AG04450 (cell line): Measurements from ENCODE around the gene PCDHGA6. TPM values are rescaled to one million over a fixed set of nuclear protein-coding genes. Genes with fewer than 3 reads are reported as not detected.
A peak's percentile ranks its signal among the peaks of the same experiment; 100 is the strongest.
"Not testable (repeated sequence)": the region's sequence is repeated elsewhere in the genome, so short reads cannot be mapped to it uniquely, and the experiment has no call there.

Experiments used
- CTCF ChIA-PET: fragments of 300-600, 350-600 bp; formaldehyde crosslinking; extraction: SDS; loops from one replicate; lab custom pipeline; 2022; ENCODE audit warnings: antibody characterized with exemption, inconsistent platforms; lab: Charles Lee
- POLR2A ChIA-PET: fragments of 350-600 bp; formaldehyde crosslinking; extraction: SDS; loops from one replicate; lab custom pipeline; 2021; ENCODE audit warnings: antibody characterized with exemption, inconsistent platforms; lab: Yijun Ruan, JAX
- DNase-seq: peaks from one replicate; pipeline ENCODE4 v3.0.0-alpha.2; 2011; ENCODE audit warnings: low read depth, low spot score
- H3K27ac ChIP-seq: one replicate; pipeline ENCODE4 v1.5.1; 2012; ENCODE audit warnings: low read depth, low read length, control low read depth
- H3K27me3 ChIP-seq: one replicate; pipeline ENCODE4 v1.6.0; 2012; ENCODE audit warnings: low read length; ENCODE audit not compliant: control insufficient read depth, insufficient read depth
- H3K4me3 ChIP-seq: 2 replicates; pipeline ENCODE4 v1.5.1; 2011; ENCODE audit warnings: mild to moderate bottlenecking, low read depth, low read length, control low read depth
- H3K9me3 ChIP-seq: 2 replicates; pipeline ENCODE4 v1.5.1; 2012; ENCODE audit warnings: low read length; ENCODE audit not compliant: control insufficient read depth, insufficient read depth
- polyA plus RNA-seq: library from polyadenylated mRNA; depleted of rRNA; stranded (reverse); fragments of >200 nt; gene quantifications from 2 replicates; pipeline ENCODE4 v1.2.3, GENCODE V29; 2011
- TF ChIP-seq, protein P1 (sequence below): IDR thresholded peaks from 2 replicates; pipeline ENCODE4 v1.5.1; 2011; ENCODE audit warnings: low read depth, low read length, control low read depth, inconsistent platforms

PCDHGA6 gene
- polyA plus RNA-seq, 1 experiment, result 4.8 TPM

DNA sequence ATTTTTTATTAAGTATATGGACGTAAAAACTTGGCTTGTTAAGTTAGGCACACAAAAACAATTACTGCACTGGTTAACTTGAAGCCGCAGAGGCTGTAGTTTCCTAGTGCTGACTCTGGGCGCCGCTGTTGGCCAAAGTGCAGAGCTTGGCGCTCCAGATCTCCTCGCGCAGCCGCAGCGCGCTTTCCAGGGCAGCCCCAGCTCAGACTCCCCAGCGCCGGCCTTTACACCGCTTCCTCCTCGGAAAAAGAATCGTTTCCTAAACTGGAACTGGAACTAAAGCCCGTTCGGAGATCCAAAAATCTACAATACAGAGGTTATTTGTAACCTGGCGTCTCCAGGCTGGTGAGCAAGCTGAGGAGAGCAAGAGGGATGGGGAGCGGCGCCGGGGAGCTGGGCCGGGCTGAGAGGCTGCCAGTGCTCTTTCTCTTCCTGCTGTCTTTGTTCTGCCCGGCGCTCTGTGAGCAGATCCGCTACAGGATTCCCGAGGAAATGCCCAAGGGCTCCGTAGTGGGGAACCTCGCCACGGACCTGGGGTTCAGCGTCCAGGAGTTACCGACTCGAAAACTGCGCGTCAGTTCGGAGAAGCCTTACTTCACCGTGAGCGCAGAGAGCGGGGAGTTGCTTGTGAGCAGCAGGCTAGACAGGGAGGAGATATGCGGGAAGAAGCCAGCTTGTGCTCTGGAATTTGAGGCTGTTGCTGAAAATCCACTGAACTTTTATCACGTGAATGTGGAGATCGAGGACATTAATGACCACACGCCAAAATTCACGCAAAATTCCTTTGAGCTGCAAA is 24.3 kb downstream of the PCDHGA6 start, which contains the start of gene PCDHGB5:
TSS of gene PCDHGB5 (plus strand) at position 192 of the 796 bp plus-strand sequence. CDS start at position 373, 181 bp downstream.
- POLR2A ChIA-PET, H3K27me3 ChIP-seq, H3K27ac ChIP-seq, DNase-seq: not testable (repeated sequence)
- peaks cover 61% of the 10 kb centered on the region for H3K9me3 ChIP-seq
- CTCF ChIA-PET, result interaction anchor here (1.0 to 4.3 kb wide), 9 partner anchors 20 to 168 kb away, joined by 3 to 40 read pairs (median 4); partner anchors contain the start of genes PCDHGA1, PCDHGA12, PCDHGA2 and PCDHGB3
- TF ChIP-seq, protein P1, sequence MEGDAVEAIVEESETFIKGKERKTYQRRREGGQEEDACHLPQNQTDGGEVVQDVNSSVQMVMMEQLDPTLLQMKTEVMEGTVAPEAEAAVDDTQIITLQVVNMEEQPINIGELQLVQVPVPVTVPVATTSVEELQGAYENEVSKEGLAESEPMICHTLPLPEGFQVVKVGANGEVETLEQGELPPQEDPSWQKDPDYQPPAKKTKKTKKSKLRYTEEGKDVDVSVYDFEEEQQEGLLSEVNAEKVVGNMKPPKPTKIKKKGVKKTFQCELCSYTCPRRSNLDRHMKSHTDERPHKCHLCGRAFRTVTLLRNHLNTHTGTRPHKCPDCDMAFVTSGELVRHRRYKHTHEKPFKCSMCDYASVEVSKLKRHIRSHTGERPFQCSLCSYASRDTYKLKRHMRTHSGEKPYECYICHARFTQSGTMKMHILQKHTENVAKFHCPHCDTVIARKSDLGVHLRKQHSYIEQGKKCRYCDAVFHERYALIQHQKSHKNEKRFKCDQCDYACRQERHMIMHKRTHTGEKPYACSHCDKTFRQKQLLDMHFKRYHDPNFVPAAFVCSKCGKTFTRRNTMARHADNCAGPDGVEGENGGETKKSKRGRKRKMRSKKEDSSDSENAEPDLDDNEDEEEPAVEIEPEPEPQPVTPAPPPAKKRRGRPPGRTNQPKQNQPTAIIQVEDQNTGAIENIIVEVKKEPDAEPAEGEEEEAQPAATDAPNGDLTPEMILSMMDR, result peak; percentile 50
- peak within 1 kb of the TSS; percentile 41 for H3K4me3 ChIP-seq

DNA sequence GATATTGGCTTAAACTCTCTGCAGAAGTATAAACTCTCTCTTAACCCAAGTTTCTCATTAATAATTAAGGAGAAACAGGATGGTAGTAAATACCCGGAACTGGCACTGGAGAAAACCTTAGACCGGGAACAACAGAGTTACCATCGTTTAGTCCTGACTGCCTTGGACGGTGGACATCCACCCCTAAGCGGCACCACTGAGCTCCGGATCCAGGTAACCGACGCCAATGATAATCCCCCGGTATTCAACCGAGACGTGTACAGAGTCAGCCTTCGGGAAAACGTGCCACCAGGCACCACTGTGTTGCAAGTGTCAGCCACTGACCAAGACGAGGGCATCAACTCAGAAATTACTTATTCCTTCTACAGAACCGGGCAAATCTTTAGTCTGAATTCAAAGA is 24.9 kb downstream of the PCDHGA6 start:
- H3K4me3 ChIP-seq, result no peak overlapping the region
- CTCF ChIA-PET, result interaction anchor here (1.7 to 4.3 kb wide), 2 partner anchors 31 to 165 kb away, joined by 3 to 40 read pairs; partner anchors contain the start of gene PCDHGA12
- POLR2A ChIA-PET, result no interaction called here

DNA sequence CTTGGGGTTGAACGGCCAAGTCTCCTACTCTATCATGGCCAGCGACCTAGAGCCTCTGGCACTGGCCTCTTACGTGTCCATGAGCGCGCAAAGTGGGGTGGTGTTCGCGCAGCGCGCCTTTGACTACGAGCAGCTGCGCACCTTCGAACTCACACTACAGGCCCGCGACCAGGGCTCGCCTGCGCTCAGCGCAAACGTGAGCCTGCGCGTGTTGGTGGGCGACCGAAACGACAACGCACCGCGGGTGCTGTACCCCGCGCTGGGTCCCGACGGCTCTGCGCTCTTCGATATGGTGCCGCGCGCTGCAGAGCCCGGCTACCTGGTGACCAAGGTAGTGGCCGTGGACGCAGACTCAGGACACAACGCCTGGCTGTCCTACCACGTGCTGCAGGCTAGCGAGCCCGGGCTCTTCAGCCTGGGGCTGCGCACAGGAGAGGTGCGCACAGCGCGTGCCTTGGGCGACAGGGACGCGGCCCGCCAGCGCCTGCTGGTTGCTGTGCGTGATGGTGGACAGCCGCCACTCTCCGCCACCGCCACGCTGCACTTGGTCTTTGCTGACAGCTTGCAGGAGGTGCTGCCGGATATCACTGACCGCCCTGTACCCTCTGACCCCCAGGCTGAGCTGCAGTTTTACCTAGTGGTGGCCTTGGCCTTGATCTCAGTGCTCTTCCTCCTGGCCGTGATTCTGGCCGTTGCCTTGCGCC is 26.0 kb downstream of the PCDHGA6 start:
- CTCF ChIA-PET, result interaction anchor here (2.2 kb wide), 1 partner anchor 158 kb away, joined by 18 read pairs; no protein-coding TSS in a partner anchor
- DNase-seq, result no peak
- no peaks in the 10 kb centered on the region for H3K27me3 ChIP-seq
- H3K4me3 ChIP-seq, result no peak overlapping the region
- TF ChIP-seq, protein P1, result no peak
- H3K27ac ChIP-seq, result no peak overlapping the region
- POLR2A ChIA-PET, result no interaction called here
- peaks cover 61% of the 10 kb centered on the region for H3K9me3 ChIP-seq

More for the DNA sequence above, 24.9 kb downstream of the PCDHGA6 start:
- DNase-seq, result no peak
- Histone ChIP-seq H3K27ac (no peak overlapping the region), H3K27me3 (no peaks in the 10 kb centered on the region), H3K9me3 (peaks cover 61% of the 10 kb centered on the region)
- TF ChIP-seq, protein P1, result no peak

DNA sequence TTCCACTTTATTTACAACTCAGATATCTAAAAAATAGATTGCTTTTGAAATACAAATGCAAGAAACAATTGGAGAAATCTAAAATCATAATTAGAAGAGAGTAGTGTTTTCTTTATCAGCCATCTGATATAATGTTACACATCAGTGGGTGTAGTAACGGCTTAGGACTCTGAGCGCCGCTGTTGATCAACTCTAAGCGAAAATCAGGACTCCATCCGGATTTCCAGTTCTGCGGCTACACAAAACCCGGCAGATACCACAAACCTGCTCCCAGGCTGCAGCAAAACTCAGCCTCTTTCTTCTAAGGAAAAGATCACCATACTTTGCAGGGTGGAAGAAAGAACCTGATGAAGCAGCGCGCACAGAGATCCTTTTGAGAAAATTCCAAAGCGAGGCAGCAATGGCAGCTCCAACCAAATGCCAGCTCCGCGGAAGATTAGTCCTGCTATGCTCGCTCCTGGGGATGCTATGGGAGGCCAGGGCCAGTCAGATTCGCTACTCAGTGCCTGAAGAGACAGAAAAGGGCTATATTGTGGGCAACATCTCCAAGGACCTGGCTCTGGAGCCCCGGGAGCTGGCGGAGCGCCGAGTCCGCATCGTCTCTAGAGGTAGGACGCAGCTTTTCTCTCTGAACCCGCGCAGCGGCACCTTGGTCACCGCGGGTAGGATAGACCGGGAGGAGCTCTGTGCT is 29.0 kb downstream of the PCDHGA6 start, which contains the start of gene PCDHGA9:
TSS of gene PCDHGA9 (plus strand) at position 226 of the 691 bp plus-strand sequence. CDS start at position 401, 175 bp downstream.
- Histone ChIP-seq H3K27me3 (no peaks in the 10 kb centered on the region), H3K27ac (peak within 1 kb of the TSS; percentile 47), H3K9me3 (peaks cover 64% of the 10 kb centered on the region), H3K4me3 (peak within 1 kb of the TSS; percentile 45)
- CTCF ChIA-PET, result interaction anchor here (0.9 to 2.0 kb wide), 6 partner anchors 10 to 165 kb away, joined by 3 to 18 read pairs (median 7); partner anchors contain the start of genes PCDHGA10 and PCDHGB7
- TF ChIP-seq, protein P1, result peak; percentile 53
- POLR2A ChIA-PET, result interaction anchor here (1.1 kb wide), 1 partner anchor 161 kb away, joined by 4 read pairs; no protein-coding TSS in a partner anchor
- DNase-seq, result no peak
